WTC11 (cell line): ENCODE results near the gene INMT. TPM values are rescaled to one million over a fixed set of nuclear protein-coding genes. Genes with fewer than 3 reads are reported as not detected.

Source experiments
- ATAC-seq: fragments of 200-7000 bp; cut with Tn5 transposase; 2 replicates; pipeline ENCODE4 v1.10.0; 2021; ENCODE audit warnings: mild to moderate bottlenecking, moderate library complexity
- CTCF ChIA-PET: fragments of 300-600 bp; sonication (Branson Sonifier 250); formaldehyde crosslinking; loops from one replicate; lab custom pipeline; 2021; ENCODE audit warnings: antibody characterized with exemption; lab: Charles Lee
- POLR2A ChIA-PET: fragments of 350-600 bp; sonication (Branson Sonifier 250); formaldehyde crosslinking; loops from one replicate; lab custom pipeline; 2021; ENCODE audit warnings: antibody characterized with exemption; lab: Charles Lee
- DNase-seq: peaks from one replicate; pipeline ENCODE4 v3.0.0; 2021; ENCODE audit warnings: low spot score
- H3K27ac Mint-ChIP-seq: 2 replicates; pipeline ENCODE4 v1.8.0; 2021; ENCODE audit warnings: mixed read lengths
- H3K27me3 Mint-ChIP-seq: 2 replicates; pipeline ENCODE4 v1.8.0; 2021; ENCODE audit warnings: low read depth, mild to moderate bottlenecking, moderate library complexity, mixed read lengths
- H3K36me3 Mint-ChIP-seq: 2 replicates; pipeline ENCODE4 v1.8.0; 2021; ENCODE audit warnings: mixed read lengths
- H3K4me1 Mint-ChIP-seq: 2 replicates; pipeline ENCODE4 v1.8.0; 2022; ENCODE audit warnings: mixed read lengths
- H3K4me3 Mint-ChIP-seq: 2 replicates; pipeline ENCODE4 v1.8.0; 2021; ENCODE audit warnings: mild to moderate bottlenecking, moderate library complexity, mixed read lengths
- H3K9me3 Mint-ChIP-seq: 2 replicates; pipeline ENCODE4 v1.8.0; 2021; ENCODE audit warnings: mixed read lengths
- E2F5 ChIP-seq: sonication (generic); formaldehyde crosslinking; IDR thresholded peaks from 2 replicates; pipeline ENCODE4 v1.8.1; 2022; ENCODE audit warnings: mild to moderate bottlenecking, moderate library complexity, missing genetic modification reagents
- ELF4 ChIP-seq: sonication (generic); formaldehyde crosslinking; IDR thresholded peaks from 2 replicates; pipeline ENCODE4 v1.8.1; 2022; ENCODE audit warnings: low read depth, mild to moderate bottlenecking, moderate library complexity, missing genetic modification reagents
- HMGA2 ChIP-seq: fragments of 250-450 bp; sonication (Bioruptor Pico); IDR thresholded peaks from 2 replicates; pipeline ENCODE4 v1.4.0; 2021; ENCODE audit warnings: mild to moderate bottlenecking, moderate library complexity
- HMGXB4 ChIP-seq: sonication (generic); formaldehyde crosslinking; IDR thresholded peaks from 2 replicates; pipeline ENCODE4 v1.8.1; 2023; ENCODE audit warnings: mild to moderate bottlenecking, moderate library complexity, missing genetic modification reagents
- MXD4 ChIP-seq: fragments of 250-450 bp; sonication (Bioruptor Pico); IDR thresholded peaks from 2 replicates; pipeline ENCODE4 v1.8.0; 2021; ENCODE audit warnings: mild to moderate bottlenecking, moderate library complexity, borderline replicate concordance
- OVOL2 ChIP-seq: fragments of 250-450 bp; sonication (Bioruptor Pico); IDR thresholded peaks from 2 replicates; pipeline ENCODE4 v1.9.0; 2021; ENCODE audit warnings: mild to moderate bottlenecking, borderline replicate concordance
- SMAD4 ChIP-seq: sonication (generic); formaldehyde crosslinking; IDR thresholded peaks from 2 replicates; pipeline ENCODE4 v1.8.0; 2022; ENCODE audit warnings: mild to moderate bottlenecking, missing genetic modification reagents
- TCF7 ChIP-seq: sonication (generic); formaldehyde crosslinking; IDR thresholded peaks from 2 replicates; pipeline ENCODE4 v1.8.0; 2022; ENCODE audit warnings: mild to moderate bottlenecking, low read depth, missing genetic modification reagents, moderate library complexity
- ZBTB21 ChIP-seq: sonication (generic); formaldehyde crosslinking; IDR thresholded peaks from 2 replicates; pipeline ENCODE4 v1.8.1; 2023; ENCODE audit warnings: mild to moderate bottlenecking, missing genetic modification reagents, borderline replicate concordance
- total RNA-seq: library from RNA; stranded (reverse); gene quantifications from 3 replicates; pipeline ENCODE4 v1.2.3, GENCODE V29; 2021
- TF ChIP-seq, protein P1 (sequence below): sonication (generic); formaldehyde crosslinking; IDR thresholded peaks from 2 replicates; pipeline ENCODE4 v1.8.1; 2023; ENCODE audit warnings: mild to moderate bottlenecking, missing genetic modification reagents, moderate library complexity
- TF ChIP-seq, protein P2 (sequence below): sonication (generic); formaldehyde crosslinking; conservative IDR thresholded peaks from 2 replicates; pipeline ENCODE4 v1.8.1; 2023; ENCODE audit warnings: mild to moderate bottlenecking, low read depth, missing genetic modification reagents, moderate library complexity
- TF ChIP-seq, protein P3 (sequence below): sonication (generic); formaldehyde crosslinking; IDR thresholded peaks from 2 replicates; pipeline ENCODE4 v1.8.0; 2023; ENCODE audit warnings: missing genetic modification reagents, mild to moderate bottlenecking, borderline replicate concordance

The INMT gene
- total RNA-seq, 1 experiment from 2014 or later, result 3.5 TPM

GRCh38 chr7:30780941-30781340 is 29.0 kb downstream of the INMT start:
- no peak for TF ChIP-seq ZBTB21 (CRISPR knock-in tag)
- TF ChIP-seq MXD4 (CRISPR knock-in tag), result no peak
- TF ChIP-seq HMGA2 (CRISPR knock-in tag), result no peak
- TF ChIP-seq, protein P1, sequence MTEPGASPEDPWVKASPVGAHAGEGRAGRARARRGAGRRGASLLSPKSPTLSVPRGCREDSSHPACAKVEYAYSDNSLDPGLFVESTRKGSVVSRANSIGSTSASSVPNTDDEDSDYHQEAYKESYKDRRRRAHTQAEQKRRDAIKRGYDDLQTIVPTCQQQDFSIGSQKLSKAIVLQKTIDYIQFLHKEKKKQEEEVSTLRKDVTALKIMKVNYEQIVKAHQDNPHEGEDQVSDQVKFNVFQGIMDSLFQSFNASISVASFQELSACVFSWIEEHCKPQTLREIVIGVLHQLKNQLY (CRISPR knock-in tag), result no peak
- TF ChIP-seq, protein P2, sequence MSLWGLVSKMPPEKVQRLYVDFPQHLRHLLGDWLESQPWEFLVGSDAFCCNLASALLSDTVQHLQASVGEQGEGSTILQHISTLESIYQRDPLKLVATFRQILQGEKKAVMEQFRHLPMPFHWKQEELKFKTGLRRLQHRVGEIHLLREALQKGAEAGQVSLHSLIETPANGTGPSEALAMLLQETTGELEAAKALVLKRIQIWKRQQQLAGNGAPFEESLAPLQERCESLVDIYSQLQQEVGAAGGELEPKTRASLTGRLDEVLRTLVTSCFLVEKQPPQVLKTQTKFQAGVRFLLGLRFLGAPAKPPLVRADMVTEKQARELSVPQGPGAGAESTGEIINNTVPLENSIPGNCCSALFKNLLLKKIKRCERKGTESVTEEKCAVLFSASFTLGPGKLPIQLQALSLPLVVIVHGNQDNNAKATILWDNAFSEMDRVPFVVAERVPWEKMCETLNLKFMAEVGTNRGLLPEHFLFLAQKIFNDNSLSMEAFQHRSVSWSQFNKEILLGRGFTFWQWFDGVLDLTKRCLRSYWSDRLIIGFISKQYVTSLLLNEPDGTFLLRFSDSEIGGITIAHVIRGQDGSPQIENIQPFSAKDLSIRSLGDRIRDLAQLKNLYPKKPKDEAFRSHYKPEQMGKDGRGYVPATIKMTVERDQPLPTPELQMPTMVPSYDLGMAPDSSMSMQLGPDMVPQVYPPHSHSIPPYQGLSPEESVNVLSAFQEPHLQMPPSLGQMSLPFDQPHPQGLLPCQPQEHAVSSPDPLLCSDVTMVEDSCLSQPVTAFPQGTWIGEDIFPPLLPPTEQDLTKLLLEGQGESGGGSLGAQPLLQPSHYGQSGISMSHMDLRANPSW, result no peak
- no peak for TF ChIP-seq SMAD4 (CRISPR knock-in tag)
- TF ChIP-seq TCF7 (CRISPR knock-in tag), result no peak
- TF ChIP-seq OVOL2 (CRISPR knock-in tag), result no peak
- no peak overlapping the region for H3K27ac Mint-ChIP-seq
- POLR2A ChIA-PET, result no interaction called here
- DNase-seq (no peak), ATAC-seq (no peak)
- no peak overlapping the region for H3K4me3 Mint-ChIP-seq
- CTCF ChIA-PET, result interaction anchor here (1.1 kb wide), 1 partner anchor 11 kb away, joined by 6 read pairs; no protein-coding TSS in a partner anchor
- H3K27me3 Mint-ChIP-seq, result no peaks in the 10 kb centered on the region
- peaks cover 6% of the 10 kb centered on the region for H3K36me3 Mint-ChIP-seq
- no peaks in the 10 kb centered on the region for H3K4me1 Mint-ChIP-seq
- H3K9me3 Mint-ChIP-seq, result no peaks in the 10 kb centered on the region

DNA sequence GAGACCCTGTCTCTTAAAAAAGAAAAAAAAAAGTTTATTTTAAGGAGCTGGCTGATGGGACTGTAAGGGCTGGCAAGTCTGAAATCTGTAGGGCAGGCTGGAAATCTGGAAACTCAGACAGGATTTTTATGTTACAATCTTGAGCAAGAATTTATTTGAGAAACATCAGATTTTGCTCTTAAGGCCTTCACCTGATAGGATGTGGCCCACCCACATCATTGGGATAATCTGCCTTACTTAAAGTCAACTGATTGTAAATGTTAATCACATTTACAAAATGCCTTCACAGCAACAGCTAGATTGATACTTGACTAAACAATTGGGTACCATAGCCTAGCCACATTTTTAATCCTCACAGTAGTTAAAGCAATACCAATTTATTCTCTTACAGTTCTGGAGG is 30.8 kb downstream of the INMT start:
- CTCF ChIA-PET, result no interaction called here
- no peak overlapping the region for H3K27ac Mint-ChIP-seq
- TF ChIP-seq, protein P3, sequence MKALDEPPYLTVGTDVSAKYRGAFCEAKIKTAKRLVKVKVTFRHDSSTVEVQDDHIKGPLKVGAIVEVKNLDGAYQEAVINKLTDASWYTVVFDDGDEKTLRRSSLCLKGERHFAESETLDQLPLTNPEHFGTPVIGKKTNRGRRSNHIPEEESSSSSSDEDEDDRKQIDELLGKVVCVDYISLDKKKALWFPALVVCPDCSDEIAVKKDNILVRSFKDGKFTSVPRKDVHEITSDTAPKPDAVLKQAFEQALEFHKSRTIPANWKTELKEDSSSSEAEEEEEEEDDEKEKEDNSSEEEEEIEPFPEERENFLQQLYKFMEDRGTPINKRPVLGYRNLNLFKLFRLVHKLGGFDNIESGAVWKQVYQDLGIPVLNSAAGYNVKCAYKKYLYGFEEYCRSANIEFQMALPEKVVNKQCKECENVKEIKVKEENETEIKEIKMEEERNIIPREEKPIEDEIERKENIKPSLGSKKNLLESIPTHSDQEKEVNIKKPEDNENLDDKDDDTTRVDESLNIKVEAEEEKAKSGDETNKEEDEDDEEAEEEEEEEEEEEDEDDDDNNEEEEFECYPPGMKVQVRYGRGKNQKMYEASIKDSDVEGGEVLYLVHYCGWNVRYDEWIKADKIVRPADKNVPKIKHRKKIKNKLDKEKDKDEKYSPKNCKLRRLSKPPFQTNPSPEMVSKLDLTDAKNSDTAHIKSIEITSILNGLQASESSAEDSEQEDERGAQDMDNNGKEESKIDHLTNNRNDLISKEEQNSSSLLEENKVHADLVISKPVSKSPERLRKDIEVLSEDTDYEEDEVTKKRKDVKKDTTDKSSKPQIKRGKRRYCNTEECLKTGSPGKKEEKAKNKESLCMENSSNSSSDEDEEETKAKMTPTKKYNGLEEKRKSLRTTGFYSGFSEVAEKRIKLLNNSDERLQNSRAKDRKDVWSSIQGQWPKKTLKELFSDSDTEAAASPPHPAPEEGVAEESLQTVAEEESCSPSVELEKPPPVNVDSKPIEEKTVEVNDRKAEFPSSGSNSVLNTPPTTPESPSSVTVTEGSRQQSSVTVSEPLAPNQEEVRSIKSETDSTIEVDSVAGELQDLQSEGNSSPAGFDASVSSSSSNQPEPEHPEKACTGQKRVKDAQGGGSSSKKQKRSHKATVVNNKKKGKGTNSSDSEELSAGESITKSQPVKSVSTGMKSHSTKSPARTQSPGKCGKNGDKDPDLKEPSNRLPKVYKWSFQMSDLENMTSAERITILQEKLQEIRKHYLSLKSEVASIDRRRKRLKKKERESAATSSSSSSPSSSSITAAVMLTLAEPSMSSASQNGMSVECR (CRISPR knock-in tag), result no peak
- TF ChIP-seq HMGXB4 (no peak), E2F5 (no peak)
- no peaks in the 10 kb centered on the region for H3K27me3 Mint-ChIP-seq
- H3K4me1 Mint-ChIP-seq, result no peaks in the 10 kb centered on the region
- H3K9me3 Mint-ChIP-seq, result no peaks in the 10 kb centered on the region
- no peak overlapping the region for H3K4me3 Mint-ChIP-seq
- peaks cover 6% of the 10 kb centered on the region for H3K36me3 Mint-ChIP-seq
- DNase-seq, result no peak
- ATAC-seq, result no peak
- POLR2A ChIA-PET, result no interaction called here

- ChIA-PET CTCF (no interaction called here), POLR2A (no interaction called here)
- ATAC-seq, result no peak
- Mint-ChIP-seq H3K4me3 (no peak overlapping the region), H3K9me3 (no peaks in the 10 kb centered on the region), H3K27ac (no peak overlapping the region), H3K27me3 (no peaks in the 10 kb centered on the region), H3K4me1 (0 out of 2 replicates have a peak, but pooled peaks cover 3% of the 10 kb centered on the region), H3K36me3 (peaks cover 6% of the 10 kb centered on the region)
- DNase-seq, result no peak
- TF ChIP-seq ELF4 (CRISPR knock-in tag), result no peak
- TF ChIP-seq, protein P2, result no peak
Observed at GRCh38 chr7:30785786-30786185, 33.9 kb downstream of the INMT start.
